T-helper 1 cell treated with Interleukin-12 subunit alpha and Interleukin-12 subunit beta and Interleukin-4 antibody, amounts not matched to agents 30 ng/mL and 1 ng/mL, for 36 hours (primary cell): ENCODE results near the gene EPHB6. TPM values are rescaled to one million over a fixed set of nuclear protein-coding genes. Genes with fewer than 3 reads are reported as not detected.

ENCODE experiments used
- intact Hi-C: fragments of 100-400 bp; cut with micrococcal nuclease; formaldehyde crosslinking; loops from one replicate; pipeline ENCODE4 v1.15.1; 2024
- total RNA-seq: library from RNA; stranded (reverse); gene quantifications from 2 replicates; pipeline ENCODE4 v1.2.3, GENCODE V29; 2022

Gene EPHB6
- total RNA-seq, 1 donor from 2014 or later = 7.8 TPM

DNA sequence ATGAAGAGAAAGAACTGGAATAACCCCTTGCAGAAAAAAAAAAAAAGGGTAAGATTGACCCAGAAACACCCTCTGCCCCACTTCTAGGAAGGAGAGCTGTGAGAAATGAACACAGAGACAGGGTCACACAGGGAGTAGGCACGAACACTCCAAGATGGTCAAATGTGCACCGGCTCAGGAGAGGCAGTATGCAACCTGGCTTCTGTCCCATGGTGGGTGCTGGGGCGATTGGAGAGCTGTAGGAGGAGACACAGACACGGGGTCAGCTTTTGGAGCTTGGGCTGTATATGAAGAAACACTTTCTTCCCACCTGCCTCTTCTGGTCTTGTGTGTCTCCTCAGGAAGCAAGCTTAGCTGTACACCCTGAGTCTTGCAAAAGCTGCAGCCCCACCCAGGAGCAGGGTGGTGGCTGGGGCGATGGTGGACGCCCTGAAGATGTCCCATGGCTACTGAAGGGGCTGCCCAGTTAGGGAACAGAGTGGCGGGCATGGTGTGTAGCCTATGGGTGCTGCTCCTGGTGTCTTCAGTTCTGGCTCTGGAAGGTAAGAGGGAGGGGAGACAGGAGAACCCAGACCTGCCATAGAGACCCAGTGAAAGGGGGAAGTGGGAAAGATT is 8.0 kb downstream of the EPHB6 start:
- intact Hi-C loops = no loop called here

- intact Hi-C loops = no loop called here
Measured at GRCh38 chr7:142863891-142864685, 9.2 kb downstream of the EPHB6 start.

- intact Hi-C loops = no loop called here
Measured at GRCh38 chr7:142864980-142865747, 10.3 kb downstream of the EPHB6 start.

GRCh38 chr7:142865766-142866165 is 10.9 kb downstream of the EPHB6 start:
- intact Hi-C loops = loop anchor here (1.0 kb wide), 1 partner anchor 233 kb away; no protein-coding TSS in a partner anchor

DNA sequence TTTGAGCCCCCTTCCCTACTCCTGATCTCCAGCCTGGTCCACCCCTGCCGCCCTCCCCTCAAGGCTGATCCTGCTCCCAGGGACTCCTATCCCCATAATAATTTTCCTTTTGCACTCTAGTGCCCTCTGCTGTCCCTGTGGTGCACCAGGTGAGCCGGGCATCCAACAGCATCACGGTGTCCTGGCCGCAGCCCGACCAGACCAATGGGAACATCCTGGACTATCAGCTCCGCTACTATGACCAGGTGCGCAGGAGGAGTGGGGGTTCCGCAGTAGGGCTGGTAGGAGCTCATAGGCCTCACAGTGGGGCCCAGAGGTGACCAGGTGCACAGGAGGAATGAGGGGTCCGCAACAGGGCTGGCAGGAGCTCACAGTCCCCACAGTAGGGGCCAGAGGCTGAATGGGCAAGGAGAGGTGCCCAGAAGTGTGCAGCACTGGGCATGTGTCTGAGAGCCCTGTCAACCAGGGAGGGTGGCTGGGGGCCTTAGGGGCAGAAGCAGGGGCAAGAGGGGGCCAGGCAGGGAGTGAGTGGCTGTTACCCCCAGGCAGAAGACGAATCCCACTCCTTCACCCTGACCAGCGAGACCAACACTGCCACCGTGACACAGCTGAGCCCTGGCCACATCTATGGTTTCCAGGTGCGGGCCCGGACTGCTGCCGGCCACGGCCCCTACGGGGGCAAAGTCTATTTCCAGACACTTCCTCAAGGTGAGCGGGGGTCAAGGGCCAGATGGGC is 11.7 kb downstream of the EPHB6 start:
- intact Hi-C loops = loop anchor here (1.0 kb wide), 1 partner anchor 234 kb away; no protein-coding TSS in a partner anchor

DNA sequence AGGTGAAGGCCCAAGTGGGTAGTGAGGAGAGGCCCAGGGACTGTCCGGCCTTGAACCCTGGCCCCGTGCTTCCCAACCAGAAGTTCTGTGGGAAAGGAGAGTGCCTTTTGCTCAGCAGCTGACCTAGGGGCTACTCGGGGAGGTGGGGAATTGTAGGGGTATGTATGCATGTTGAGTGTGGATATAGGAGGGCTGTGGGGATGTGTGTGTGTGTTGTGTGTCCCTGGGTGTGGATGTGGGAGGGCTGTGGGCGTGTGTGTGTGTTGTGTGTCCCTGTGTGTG is 12.2 kb downstream of the EPHB6 start:
- intact Hi-C loops = no loop called here

- intact Hi-C loops = no loop called here
Measured at GRCh38 chr7:142867398-142868187, 12.7 kb downstream of the EPHB6 start.

- intact Hi-C loops = no loop called here
Measured at GRCh38 chr7:142868188-142868985, 13.5 kb downstream of the EPHB6 start.

DNA sequence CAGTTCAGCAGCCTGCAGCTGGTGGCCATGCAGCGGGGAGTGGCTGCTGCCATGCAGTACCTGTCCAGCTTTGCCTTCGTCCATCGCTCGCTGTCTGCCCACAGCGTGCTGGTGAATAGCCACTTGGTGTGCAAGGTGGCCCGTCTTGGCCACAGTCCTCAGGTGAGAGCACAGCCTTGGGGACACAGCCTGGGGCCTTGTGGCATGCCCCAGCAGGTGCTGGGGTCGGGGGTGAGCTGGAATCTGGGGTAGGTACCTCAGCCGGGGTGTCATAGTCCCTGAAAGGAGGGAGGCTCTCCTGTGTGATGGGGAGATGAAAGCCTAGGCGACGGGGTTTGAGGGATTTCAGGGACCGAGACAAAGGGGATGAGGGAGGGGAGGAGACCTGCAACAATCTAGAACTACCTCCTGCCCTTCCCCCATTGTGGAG is 14.1 kb downstream of the EPHB6 start:
- intact Hi-C loops = no loop called here

DNA sequence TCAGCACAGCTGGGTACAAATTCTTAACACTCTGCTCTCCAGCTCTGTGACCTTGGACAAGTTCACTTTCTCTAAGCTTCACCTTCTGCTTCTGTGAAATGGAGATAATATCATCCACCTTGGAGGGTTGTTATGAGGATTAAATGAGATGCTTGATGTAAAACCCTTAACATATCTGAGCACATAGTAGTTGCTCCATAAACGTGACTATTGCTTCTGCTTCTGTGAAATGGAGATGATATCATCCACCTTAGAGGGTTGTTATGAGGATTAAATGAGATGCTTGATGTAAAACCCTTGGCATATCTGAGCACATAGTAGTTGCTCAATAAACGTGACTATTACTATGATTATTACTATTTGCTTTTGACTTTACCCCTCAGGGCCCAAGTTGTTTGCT is 14.6 kb downstream of the EPHB6 start:
- intact Hi-C loops = no loop called here

GRCh38 chr7:142870147-142870559 is 15.3 kb downstream of the EPHB6 start:
- intact Hi-C loops = no loop called here

DNA sequence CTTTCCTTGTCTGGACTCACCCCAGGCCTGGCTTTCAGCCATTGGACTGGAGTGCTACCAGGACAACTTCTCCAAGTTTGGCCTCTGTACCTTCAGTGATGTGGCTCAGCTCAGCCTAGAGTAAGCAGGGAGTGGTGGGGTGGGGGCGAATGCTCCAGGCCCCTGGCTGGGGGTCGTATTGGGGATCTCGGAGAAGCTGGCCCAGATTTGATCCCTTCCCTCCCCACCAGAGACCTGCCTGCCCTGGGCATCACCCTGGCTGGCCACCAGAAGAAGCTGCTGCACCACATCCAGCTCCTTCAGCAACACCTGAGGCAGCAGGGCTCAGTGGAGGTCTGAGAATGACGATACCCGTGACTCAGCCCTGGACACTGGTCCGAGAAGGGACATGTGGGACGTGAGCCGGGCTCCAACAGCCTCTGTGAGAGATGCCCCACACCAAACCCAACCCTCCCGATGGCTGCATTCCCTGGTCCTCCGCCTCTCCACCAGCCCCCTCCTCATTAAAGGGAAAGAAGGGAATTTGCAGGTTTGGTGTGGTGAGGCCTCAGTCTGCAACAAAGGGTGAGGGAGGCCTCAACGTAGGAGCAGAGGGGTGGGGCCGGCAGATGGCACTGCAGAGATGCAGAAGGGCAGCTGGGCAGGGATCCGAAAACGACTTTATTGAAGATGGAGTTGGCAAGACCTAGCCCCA is 15.8 kb downstream of the EPHB6 start:
- intact Hi-C loops = no loop called here

- intact Hi-C loops = no loop called here
Measured at GRCh38 chr7:142871260-142872105, 16.6 kb downstream of the EPHB6 start.

DNA sequence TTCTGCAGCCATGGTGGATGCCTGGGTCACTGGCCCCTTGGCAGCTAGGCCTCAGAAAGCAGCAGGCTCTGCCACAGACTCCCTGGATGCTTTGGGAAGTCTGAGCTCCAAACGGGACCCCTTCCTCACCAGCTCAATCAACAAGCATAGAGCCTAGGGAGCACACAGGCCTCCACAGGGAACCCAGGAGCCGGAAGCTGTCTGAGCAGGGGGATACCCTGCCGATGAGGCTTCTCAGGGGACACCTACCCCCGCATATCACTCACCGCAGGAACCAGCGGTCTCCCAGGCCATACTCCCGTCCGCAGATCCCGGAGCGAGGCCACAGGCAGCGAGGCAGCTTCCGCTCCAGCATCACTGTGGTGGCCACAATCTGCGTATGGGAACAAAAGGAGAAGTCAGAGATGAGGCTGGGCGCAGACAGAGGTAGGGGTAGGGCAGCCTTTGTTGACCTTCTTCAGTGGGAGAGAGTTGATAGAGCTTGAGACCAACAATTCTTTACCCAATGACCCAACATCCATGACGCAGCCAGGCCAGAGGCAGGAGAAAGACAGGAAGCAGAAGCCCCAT is 17.3 kb downstream of the EPHB6 start:
- intact Hi-C loops = no loop called here

DNA sequence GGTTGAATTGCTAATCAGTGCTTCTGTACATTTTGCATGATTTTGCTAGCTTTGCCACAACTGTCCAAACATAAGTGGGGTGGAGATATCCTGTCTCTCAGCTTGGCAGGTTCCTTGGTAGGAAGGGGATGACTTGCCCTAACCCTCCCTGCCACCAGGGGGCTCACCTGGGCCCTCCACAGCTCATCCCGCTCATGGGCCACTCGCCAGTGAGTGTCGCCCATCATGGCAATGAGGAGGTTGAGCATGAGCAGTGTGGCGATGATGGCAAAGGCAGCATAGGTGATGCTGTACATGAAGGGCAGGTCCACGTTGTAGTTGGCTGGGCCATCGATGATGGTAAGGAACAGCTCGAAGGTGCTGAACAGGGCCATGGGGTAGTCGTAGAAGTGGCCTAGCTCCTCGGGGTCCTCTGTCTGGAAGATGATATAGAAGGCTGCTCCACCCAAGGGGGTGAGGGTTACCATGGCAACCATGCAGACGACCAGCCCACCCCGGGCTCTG is 18.5 kb downstream of the EPHB6 start:
- intact Hi-C loops = no loop called here

- intact Hi-C loops = no loop called here
Measured at GRCh38 chr7:142873871-142874270, 19.0 kb downstream of the EPHB6 start.

- intact Hi-C loops = no loop called here
Measured at GRCh38 chr7:142874409-142874808, 19.5 kb downstream of the EPHB6 start.

- intact Hi-C loops = no loop called here
Measured at GRCh38 chr7:142874837-142875236, 20.0 kb downstream of the EPHB6 start.
